PC-3 (cell line): ENCODE results near the gene DPEP2NB. TPM values are rescaled to one million over a fixed set of nuclear protein-coding genes. Genes with fewer than 3 reads are reported as not detected.

ENCODE experiments used
- ATAC-seq: fragments of 200-7000 bp; cut with Tn5 transposase; 2 replicates; pipeline ENCODE4 v1.9.1; 2020; ENCODE audit warnings: mild to moderate bottlenecking, moderate library complexity
- BruUV-seq: library from RNA; stranded (reverse); fragments of 400-500 nt; replicated peaks from 2 replicates; lab custom pipeline; 2021; lab: Mats Ljungman, UMichigan
- CTCF ChIA-PET: fragments of 300-600 bp; sonication (Branson Sonifier 250); formaldehyde crosslinking; loops from one replicate; lab custom pipeline; 2022; ENCODE audit warnings: antibody characterized with exemption; lab: Charles Lee
- POLR2A ChIA-PET: fragments of 300-600 bp; sonication (Branson Sonifier 250); formaldehyde crosslinking; loops from one replicate; lab custom pipeline; 2022; ENCODE audit warnings: antibody characterized with exemption; ENCODE audit not compliant: unreplicated experiment; lab: Charles Lee
- DNase-seq: peaks from one replicate; pipeline ENCODE4 v3.0.0-alpha.2; 2015
- H2AFZ ChIP-seq: fragments of 300-600 bp; sonication (generic); 2 replicates; pipeline ENCODE4 v1.6.0; 2016; ENCODE audit warnings: antibody characterized with exemption, low read length
- H3F3A ChIP-seq: fragments of 300-600 bp; sonication (generic); one replicate; pipeline ENCODE4 v1.6.0; 2017; ENCODE audit warnings: antibody characterized with exemption, low read length, control low read depth, mild to moderate bottlenecking; ENCODE audit not compliant: unreplicated experiment
- H3K27ac ChIP-seq: fragments of 300-600 bp; sonication (generic); 2 replicates; pipeline ENCODE4 v1.5.1; 2016; ENCODE audit warnings: mild to moderate bottlenecking, low read length
- H3K27me3 ChIP-seq: fragments of 300-600 bp; sonication (generic); 2 replicates; pipeline ENCODE4 v1.6.1; 2016; ENCODE audit warnings: low read length, mixed read lengths
- H3K36me3 ChIP-seq: fragments of 300-600 bp; sonication (generic); 2 replicates; pipeline ENCODE4 v1.6.1; 2016; ENCODE audit warnings: low read depth, mixed run types, low read length, mixed read lengths
- H3K4me1 ChIP-seq: fragments of 300-600 bp; sonication (generic); 2 replicates; pipeline ENCODE4 v1.5.1; 2016; ENCODE audit warnings: low read length; ENCODE audit not compliant: insufficient read depth
- H3K4me2 ChIP-seq: fragments of 300-600 bp; sonication (generic); 2 replicates; pipeline ENCODE4 v1.6.0; 2016; ENCODE audit warnings: low read length
- H3K4me3 ChIP-seq: fragments of 300-600 bp; sonication (generic); 2 replicates; pipeline ENCODE4 v1.5.1; 2016; ENCODE audit warnings: mild to moderate bottlenecking, low read length, mixed read lengths
- H3K79me2 ChIP-seq: fragments of 300-600 bp; sonication (generic); 2 replicates; pipeline ENCODE4 v1.6.1; 2017; ENCODE audit warnings: low read length, mixed read lengths
- H3K9ac ChIP-seq: fragments of 300-600 bp; sonication (generic); 2 replicates; pipeline ENCODE4 v1.6.0; 2016; ENCODE audit warnings: mild to moderate bottlenecking, low read length
- H3K9me2 ChIP-seq: fragments of 300-600 bp; sonication (generic); replicated peaks from 2 replicates; pipeline ENCODE4 v1.6.1; 2016; ENCODE audit warnings: mixed run types, low read length, mixed read lengths
- H3K9me3 ChIP-seq: fragments of 300-600 bp; sonication (generic); 2 replicates; pipeline ENCODE4 v1.6.1; 2016; ENCODE audit warnings: low read length, mixed read lengths
- H4K20me1 ChIP-seq: fragments of 300-600 bp; sonication (generic); 2 replicates; pipeline ENCODE4 v1.6.1; 2016; ENCODE audit warnings: low read length, mixed read lengths
- CTCF ChIP-seq: fragments of 300-600 bp; sonication (generic); conservative IDR thresholded peaks from 2 replicates; pipeline ENCODE4 v1.5.1; 2017; ENCODE audit warnings: antibody characterized with exemption, low read depth, mild to moderate bottlenecking, low read length
- EZH2 ChIP-seq: fragments of 300-600 bp; sonication (generic); IDR thresholded peaks from one replicate; pipeline ENCODE4 v1.6.1; 2017; ENCODE audit warnings: antibody characterized with exemption, mild to moderate bottlenecking, low read length; ENCODE audit not compliant: unreplicated experiment
- EZH2phosphoT487 ChIP-seq: fragments of 300-600 bp; sonication (generic); IDR thresholded peaks from 2 replicates; pipeline ENCODE4 v1.6.1; 2018; ENCODE audit warnings: mild to moderate bottlenecking, antibody characterized with exemption, low read length, borderline replicate concordance
- intact Hi-C: fragments of 100-400 bp; cut with micrococcal nuclease; formaldehyde crosslinking; loops from 2 replicates; pipeline ENCODE4 v1.9.0; 2023
- total RNA-seq: library from RNA; depleted of rRNA; stranded (reverse); fragments of >200 nt; gene quantifications from 2 replicates; pipeline ENCODE4 v1.2.3, GENCODE V29; 2014; rRNA removed

DPEP2NB gene
- total RNA-seq, 1 experiment from 2014 or later = not detected

GRCh38 chr16:67964477-67965131 is 51.1 kb downstream of the DPEP2NB start:
- Histone ChIP-seq H3K4me2 (no peak overlapping the region), H3F3A (no peaks in the 10 kb centered on the region), H3K4me1 (peaks cover 17% of the 10 kb centered on the region), H3K27me3 (no peaks in the 10 kb centered on the region), H3K36me3 (no peaks in the 10 kb centered on the region; the same call in 1 of the 2 replicates), H3K27ac (no peak overlapping the region), H4K20me1 (no peaks in the 10 kb centered on the region), H3K4me3 (no peak overlapping the region), H3K79me2 (peaks cover 29% of the 10 kb centered on the region), H2AFZ (no peak overlapping the region), H3K9me3 (no peaks in the 10 kb centered on the region), H3K9ac (no peak overlapping the region), H3K9me2 (no peaks in the 10 kb centered on the region)
- intact Hi-C loops = no loop called here
- ChIA-PET CTCF (no interaction called here), POLR2A (no interaction called here)
- TF ChIP-seq EZH2 (no peak), CTCF (no peak), EZH2phosphoT487 (no peak)
- ATAC-seq (no peak), DNase-seq (no peak)
- no TSS peak for BruUV-seq

GRCh38 chr16:67963662-67964321 is 51.9 kb downstream of the DPEP2NB start:
- no peak overlapping the region for H3K4me2 ChIP-seq
- POLR2A ChIA-PET = no interaction called here
- H4K20me1 ChIP-seq = no peaks in the 10 kb centered on the region
- no peaks in the 10 kb centered on the region for H3F3A ChIP-seq
- no peak overlapping the region for H3K9ac ChIP-seq
- DNase-seq (no peak), ATAC-seq (no peak)
- H3K9me2 ChIP-seq = no peaks in the 10 kb centered on the region
- no peak overlapping the region for H3K27ac ChIP-seq
- no TSS peak for BruUV-seq
- TF ChIP-seq EZH2 = no peak
- TF ChIP-seq EZH2phosphoT487 = no peak
- TF ChIP-seq CTCF = no peak
- no peaks in the 10 kb centered on the region for H3K27me3 ChIP-seq
- H2AFZ ChIP-seq = no peak overlapping the region
- peaks cover 29% of the 10 kb centered on the region for H3K79me2 ChIP-seq
- intact Hi-C loops = no loop called here
- H3K4me1 ChIP-seq = peaks cover 15% of the 10 kb centered on the region
- H3K36me3 ChIP-seq = no peaks in the 10 kb centered on the region; the same call in 1 of the 2 replicates
- CTCF ChIA-PET = no interaction called here
- no peaks in the 10 kb centered on the region for H3K9me3 ChIP-seq
- H3K4me3 ChIP-seq = no peak overlapping the region

Other genes with a start within 250 kb of the DPEP2NB start
- gene RANBP10, start 209.4 kb downstream of the DPEP2NB start, total RNA-seq = 5.5 and 7.7 TPM in 2 replicates
- 0.44 and 0.86 TPM in 2 replicates for gene TSNAXIP1, start 209.0 kb downstream of the DPEP2NB start, total RNA-seq
- gene THAP11, start 173.6 kb downstream of the DPEP2NB start, total RNA-seq = 39.1 and 39.8 TPM in 2 replicates
- 98.5 and 167 TPM in 2 replicates for gene NUTF2, start 169.0 kb downstream of the DPEP2NB start, total RNA-seq
- 31.8 and 35.1 TPM in 2 replicates for gene CENPT, start 168.2 kb downstream of the DPEP2NB start, total RNA-seq
- 58.9 and 94.7 TPM in 2 replicates for gene EDC4, start 142.9 kb downstream of the DPEP2NB start, total RNA-seq
- gene NRN1L, start 131.0 kb downstream of the DPEP2NB start, total RNA-seq = not detected in 2 replicates
- gene PSKH1, start 122.7 kb downstream of the DPEP2NB start, total RNA-seq = 6.6 and 8.3 TPM in 2 replicates
- gene CTRL, start 84.0 kb downstream of the DPEP2NB start, total RNA-seq = 0.98 and 1.6 TPM in 2 replicates
- gene PSMB10, start 79.1 kb downstream of the DPEP2NB start, total RNA-seq = 51.3 and 52.0 TPM in 2 replicates
- gene LCAT, start 71.8 kb downstream of the DPEP2NB start, total RNA-seq = 3.2 and 4.6 TPM in 2 replicates
- gene SLC12A4, start 47.3 kb downstream of the DPEP2NB start, total RNA-seq = 29.3 and 33.2 TPM in 2 replicates
- not detected in 2 replicates for gene DPEP3, start 35.4 kb downstream of the DPEP2NB start, total RNA-seq
- not detected in 2 replicates for gene DPEP2, start 16.4 kb downstream of the DPEP2NB start, total RNA-seq
- gene DDX28, start 7.3 kb upstream of the DPEP2NB start, total RNA-seq = 13.4 and 16.6 TPM in 2 replicates
- 19.9 and 21.4 TPM in 2 replicates for gene DUS2, start 7.4 kb upstream of the DPEP2NB start, total RNA-seq
- 12.1 and 14.5 TPM in 2 replicates for gene NFATC3, start 69.5 kb upstream of the DPEP2NB start, total RNA-seq
- gene ESRP2, start 220.2 kb upstream of the DPEP2NB start, total RNA-seq = 46.9 and 48.1 TPM in 2 replicates
- gene PLA2G15, start 229.5 kb upstream of the DPEP2NB start, total RNA-seq = 16.4 and 16.8 TPM in 2 replicates
- gene SLC7A6, start 248.6 kb upstream of the DPEP2NB start, total RNA-seq = 22.2 and 24.7 TPM in 2 replicates